Middle frontal gyrus (tissue), 1 donor: ENCODE measurements around the gene CPNE2.

Experiments used
- DNase-seq: peaks from one replicate; pipeline ENCODE4 v3.0.0-alpha.2; 2015; ENCODE audit warnings: low spot score; ENCODE audit errors: extremely low spot score

CPNE2 gene

DNA sequence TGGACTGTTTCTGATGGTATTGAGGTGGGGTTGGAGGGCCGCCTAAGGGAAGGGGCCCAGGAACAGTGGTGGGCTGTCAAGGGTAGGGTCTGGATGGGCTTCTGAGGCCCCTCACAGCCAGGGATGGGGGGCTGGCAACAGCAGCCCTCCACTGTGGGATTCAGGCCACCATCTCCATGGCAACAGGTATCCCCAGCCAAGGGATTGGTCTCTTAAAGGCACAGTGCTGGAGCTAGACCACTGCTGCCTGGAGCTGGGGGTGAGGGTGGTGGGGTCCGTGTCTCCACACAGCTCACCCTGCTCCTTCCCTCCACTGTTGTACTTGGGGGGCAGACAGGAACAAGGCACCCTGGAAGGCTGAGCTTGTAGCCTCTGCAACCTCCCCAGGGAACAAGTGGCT lies 51.6 kb downstream of the CPNE2 start:
- no peak for DNase-seq

DNA sequence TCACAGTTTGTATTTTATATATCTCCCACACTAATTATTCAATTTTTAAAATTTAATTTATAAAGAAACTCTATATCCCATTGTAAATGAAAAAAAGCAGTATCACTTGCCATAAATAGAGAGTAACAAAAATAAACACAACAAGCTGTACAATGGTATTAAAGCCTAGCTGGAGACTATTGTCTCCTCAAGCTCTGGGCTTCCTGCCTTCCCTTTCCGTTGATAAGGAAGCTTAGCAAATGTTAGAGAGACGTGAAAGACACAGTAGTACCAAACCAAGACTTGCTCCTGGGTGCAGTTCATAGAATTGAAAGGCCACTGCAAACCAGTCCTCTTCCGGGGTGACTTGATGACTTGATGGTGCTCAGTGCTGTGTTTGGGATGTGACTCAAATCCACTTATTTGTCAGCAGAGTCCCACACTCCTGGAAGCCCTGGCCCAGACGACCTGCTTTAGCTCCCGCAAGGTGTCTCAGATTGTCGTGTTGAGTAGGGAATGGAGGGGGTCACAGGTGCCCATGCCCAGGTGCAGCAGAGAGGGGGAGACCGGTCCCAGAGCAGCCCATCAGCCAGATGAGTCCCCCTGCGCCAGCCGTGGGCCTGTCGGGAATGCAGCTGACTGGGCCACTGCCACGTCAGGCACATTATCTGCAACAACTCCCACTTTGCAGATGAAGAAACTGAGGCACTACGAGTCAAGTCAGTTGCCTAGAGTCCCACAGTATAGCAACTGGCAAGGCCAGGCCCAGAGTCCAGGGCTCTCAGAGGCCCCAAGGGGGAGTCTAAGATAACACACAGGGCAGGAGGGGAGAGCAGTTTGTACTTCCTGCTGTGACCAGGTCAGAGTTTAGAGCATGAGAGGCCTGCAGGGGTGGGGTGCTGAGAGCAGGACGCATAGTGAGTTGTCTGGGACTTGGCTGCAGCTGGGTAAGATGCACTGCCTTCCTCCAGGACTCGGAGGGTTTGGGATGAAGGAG lies 53.0 kb downstream of the CPNE2 start:
- DNase-seq = no peak

DNA sequence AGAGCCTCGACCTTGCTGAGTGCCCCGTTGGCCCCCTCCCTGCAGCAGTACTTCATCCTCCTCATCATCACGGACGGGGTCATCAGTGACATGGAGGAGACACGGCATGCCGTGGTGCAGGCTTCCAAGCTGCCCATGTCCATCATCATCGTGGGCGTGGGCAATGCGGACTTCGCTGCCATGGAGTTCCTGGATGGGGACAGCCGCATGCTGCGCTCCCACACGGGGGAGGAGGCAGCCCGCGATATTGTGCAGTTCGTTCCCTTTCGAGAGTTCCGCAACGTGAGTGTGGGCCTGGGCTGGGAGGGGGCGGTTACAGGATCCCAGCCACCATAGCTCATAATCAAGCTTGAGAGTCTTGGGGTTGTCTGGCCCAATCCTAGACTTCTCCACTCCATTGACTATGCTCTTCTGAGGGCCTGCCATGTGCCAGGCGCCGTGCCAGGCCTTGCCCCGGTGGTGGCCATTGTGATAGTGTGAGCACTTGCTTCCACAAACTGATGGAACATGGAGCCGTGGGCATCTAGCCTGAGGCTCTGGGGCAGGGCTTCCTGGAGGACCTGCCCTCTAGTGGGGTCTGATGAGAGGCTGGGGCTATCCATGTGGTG lies 53.8 kb downstream of the CPNE2 start:
- no peak for DNase-seq

DNA sequence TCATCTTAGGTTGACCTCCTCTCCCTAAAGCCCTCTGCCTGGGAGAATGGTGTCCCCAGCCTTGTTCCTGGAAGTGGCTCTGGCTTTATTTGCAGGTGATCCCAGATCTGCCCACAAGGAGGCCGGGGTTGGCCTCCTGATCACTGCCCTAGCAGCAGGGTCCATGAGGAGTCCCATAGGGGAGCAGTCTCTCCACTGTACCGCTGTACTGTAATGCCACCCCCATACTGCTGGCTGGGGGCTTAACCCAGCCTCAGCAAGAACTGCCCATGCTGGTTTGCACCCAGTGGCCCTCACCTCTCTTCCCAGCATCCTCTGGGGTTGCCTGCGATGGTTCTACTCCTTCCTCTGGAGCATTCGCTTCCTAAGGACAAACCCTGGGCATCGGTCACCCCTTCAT lies 54.4 kb downstream of the CPNE2 start:
- DNase-seq = no peak

DNA sequence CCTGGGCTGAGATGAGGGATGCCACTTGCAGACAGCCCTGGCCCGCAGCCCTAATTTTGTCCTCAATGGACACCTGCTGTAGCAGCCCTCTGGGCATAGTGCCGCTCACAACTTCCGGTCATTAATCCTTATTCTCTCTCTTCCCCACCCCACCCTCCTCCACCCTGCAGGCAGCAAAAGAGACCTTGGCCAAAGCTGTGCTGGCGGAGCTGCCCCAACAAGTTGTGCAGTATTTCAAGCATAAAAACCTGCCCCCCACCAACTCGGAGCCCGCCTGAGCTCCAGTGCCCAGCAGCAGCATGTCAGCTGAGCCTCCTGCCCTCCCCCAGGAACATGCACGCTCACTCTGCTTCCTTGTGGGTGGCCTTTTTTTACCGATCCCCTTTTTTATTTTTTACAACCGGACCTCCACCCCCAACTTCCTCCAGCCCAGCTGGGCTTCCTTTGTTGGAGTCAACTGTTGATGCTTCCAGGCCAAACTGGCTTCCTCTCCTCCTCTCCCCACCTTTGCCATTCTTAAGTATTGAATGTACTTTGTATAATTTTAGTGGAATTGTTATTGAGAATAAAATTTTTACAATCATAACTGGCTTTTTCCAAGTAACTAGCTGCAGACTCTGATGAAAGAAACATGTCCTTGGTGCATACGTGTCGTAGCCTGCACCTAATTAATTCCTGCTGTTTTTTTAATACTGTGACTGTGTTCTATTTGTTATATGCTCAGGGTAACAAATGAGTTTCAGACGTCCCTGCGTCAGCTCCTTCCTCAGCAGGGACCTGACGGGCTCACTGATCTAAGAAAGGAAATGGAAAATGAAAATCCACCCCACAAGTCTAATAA lies 55.2 kb downstream of the CPNE2 start:
- DNase-seq = no peak

DNA sequence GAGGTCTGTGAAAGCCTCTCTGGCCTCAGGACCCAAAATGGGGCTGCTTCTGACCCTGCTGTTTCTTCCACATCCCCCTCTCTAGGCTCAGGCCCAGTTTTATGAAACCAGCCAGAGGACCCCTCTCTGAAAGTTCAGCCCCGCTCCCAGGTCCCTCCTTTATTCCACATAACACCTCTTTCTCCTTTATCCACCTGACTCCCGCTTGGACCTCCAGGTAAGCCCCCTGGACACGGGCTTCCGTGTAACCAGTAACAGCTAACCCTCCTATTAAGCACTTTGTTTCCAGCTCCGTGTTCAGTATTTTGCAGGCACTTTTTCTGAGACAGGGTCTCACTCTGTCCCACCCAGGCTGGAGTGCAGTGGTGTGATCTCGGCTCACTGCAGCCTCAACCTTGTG lies 56.1 kb downstream of the CPNE2 start:
- DNase-seq = no peak

DNA sequence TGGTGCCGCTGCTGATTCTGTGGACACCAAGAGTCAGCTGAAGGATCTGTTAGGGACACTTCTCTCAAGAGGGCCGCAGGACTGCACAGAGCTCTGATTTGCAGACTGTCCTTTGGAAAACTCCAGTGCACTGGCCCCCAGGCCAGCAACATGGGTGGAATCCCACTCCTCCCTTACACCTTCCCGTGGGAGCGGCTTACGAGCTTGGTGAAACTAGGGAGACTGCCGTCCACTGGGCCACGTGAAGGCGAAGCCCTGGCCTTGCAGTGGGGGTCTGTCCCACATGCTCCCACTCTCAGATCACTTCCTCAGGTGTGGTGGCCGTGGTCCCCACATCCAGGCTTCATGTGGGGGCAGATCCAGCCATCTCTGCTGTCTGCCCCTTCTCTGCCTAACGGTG lies 57.0 kb downstream of the CPNE2 start:
- no peak for DNase-seq

DNA sequence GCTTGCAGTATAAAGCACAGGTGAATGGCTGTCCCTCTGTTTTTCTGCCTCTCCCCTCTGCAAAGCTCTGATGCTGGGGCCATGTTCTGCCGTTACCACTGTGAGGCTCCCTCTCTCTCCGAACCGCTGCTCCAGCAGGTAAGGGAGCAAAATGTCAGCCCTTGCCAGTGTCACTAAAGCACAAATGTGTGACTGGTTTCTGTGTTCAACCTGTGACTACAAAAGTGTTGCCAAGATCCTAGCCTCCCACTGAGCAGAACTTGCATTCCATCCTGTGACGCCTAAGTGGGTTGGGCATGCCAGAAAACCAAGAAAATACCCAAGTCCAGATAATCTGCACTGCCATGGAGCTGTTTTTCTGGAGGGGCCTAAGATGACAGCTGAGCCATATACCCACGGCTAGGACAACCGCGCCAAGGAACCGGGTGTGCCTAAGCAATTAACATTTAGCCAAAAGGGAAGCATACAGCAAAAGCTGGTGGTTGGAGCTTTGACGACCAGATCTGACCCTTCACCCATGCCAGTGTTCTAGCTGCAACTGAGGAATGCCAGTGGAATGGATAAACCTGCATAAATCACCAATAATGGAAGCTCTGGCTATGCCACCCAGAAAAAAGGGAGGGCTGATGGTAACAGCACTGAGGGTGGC lies 58.4 kb downstream of the CPNE2 start:
- no peak for DNase-seq

DNA sequence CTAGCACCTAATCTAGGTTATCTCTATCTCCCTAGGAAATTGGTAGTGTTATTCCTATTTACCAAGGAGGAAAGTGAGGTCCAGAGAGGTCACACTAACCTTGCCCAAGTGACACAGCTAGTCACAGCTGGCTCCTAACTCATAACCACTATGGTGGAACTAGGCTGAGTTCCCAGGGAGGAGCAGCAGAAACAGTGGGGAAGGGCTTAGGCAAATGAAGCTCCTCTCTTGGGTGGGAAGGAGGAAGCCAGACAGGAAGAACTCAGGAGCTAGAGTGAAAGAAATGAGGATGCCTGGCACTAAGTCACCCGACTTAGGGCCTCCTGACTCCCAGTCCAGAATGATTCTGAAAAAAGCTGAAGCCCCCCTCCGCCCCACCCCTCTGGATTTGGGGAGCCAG lies 59.0 kb downstream of the CPNE2 start:
- no peak for DNase-seq

DNA sequence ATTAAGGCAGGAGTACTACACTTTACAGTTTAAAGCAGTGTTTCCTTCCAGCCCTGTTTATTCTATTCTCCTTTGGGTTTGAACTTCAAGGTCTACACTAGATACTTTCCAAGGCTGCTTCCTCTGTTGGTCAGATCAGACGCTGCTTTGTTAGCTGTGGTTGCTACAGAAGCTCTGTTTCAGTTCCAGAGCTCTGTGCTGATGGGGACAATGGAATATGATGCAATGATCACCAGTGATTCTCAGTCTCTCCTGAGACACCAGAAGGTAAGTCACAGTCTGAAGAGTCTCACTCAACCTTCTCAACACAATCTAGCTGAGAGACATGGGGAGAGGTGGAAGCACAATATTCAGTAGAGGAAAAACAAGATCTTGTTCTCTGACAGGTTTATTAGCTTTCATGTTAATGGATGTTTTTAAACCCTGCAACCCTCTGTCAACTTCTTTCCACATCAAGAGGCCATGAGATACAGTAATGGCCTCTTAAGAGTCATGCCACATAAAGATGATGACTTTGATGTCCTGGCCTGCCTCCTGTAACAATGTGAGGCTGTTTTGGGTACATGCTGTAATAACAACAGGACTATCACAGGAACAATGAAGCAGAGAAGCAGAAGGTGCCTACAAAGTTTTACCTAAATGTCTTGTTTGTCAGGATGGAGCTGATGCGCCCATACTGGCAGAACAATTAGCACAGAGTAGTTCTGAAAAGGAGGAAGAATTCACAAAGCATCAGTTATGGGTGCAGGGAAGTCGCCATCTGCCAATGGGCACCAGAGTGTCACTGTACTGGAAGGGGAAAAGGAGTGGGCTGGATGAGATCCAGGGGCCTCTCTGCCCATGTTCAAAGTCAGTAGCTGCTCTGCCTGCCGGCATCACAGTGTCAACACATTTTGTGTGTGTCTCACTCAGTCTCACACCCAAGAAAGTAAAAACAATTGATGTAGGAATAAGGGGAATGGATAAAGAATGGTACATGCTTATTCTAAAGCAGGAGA lies 60.0 kb downstream of the CPNE2 start:
- no peak for DNase-seq

DNA sequence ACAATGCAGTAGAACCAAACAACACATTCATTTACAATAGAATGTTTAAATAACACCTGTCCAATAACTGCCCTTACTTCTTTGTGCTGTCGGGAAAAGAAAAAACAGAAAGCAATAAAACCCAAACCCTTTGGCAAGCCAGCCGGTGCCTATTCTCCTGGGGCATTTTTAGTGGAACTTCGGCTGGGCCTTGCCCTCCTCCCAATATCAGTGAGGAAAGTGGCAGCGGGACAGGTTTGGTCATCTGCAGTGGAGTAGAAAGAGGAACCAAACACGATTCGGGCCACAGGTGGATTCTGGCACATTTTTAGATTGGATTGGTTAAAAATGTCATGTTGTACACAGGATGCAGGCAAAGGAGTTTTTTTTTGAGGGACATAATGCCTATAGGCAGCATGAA lies 61.5 kb downstream of the CPNE2 start:
- DNase-seq = no peak

DNA sequence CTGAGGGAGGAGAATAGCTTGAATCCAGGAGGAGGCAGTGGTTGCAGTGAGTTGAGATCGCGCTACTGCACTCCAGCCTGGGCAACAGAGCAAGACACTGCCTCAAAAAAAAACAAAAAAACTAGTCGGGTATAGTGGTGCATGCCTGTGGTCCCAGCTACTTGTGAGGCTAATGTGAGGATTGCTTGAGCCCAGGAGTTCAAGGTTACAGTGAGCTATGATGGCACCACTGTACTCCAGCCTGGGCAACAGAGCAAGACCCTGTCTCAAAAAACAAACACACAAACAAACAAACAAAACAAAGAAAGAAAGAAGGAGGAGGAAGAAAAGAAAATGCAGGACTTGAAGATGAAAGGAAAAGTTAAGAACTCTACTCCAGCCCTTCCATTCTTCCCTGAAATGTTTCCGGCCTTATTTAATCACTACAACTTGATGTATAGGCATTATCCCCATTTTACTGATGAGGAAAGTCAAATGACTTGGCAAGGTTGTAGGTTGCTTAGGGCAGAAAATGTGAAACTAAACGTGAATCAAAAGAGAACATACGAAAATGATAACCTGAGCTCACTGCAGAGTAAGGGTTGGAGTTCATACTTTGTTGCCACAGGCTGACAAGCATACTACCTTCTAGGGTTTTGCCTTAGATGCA lies 63.4 kb downstream of the CPNE2 start:
- DNase-seq = no peak

DNA sequence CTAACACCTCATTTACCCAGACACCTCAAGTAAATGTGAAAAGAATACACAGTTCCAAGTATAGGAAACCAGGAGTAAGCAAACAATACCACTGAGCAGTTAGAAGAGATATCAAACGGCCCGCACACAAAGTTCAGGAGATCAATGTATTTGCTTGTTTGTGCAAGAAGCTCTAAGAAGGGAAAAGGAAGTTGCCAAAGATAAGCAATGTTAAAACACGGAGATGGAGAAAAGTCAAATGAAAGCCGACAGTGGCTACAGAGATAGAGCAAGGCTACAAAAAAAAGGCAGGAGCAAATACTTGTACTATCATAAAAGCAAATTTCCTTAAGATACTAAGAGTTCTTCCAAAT lies 63.9 kb downstream of the CPNE2 start:
- no peak for DNase-seq

DNA sequence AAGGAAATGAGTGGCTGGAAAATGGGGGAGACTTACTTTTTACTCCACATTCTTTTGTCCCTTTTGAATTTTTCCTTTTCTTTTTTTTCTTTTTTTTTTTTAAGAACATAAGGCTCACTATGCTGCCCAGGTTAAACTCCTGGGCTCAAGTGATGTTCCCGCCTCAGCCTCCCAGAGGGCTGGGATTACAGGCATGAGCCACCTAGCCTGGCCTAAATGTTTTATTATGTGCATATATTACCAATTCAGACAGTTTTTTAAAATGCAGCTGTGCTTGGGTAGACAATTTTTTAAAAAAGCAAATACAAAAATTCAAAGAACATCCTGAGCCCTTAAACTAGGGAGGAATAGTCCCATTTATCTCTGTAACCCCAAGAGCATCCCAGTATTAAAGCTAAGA lies 65.2 kb downstream of the CPNE2 start:
- no peak for DNase-seq

DNA sequence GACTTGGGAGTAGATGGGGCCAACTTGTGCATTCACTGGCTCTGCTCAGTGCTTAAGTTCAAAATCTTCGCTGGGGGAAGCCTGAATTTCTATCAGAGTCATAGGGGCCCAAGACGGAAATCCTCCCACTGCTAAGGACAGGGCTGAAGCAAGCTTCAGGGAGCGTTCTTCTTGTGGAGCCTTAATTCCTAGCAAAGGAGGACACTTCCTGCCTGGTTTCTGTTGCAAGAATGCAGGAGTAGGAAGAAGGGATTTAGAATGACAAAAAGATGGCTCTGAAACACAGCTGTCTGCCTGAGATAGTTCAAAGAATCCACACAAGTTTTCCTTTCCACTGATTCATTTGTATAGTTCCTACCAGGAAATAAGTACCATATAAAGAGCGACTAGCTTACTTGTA lies 67.1 kb downstream of the CPNE2 start:
- DNase-seq = no peak

DNA sequence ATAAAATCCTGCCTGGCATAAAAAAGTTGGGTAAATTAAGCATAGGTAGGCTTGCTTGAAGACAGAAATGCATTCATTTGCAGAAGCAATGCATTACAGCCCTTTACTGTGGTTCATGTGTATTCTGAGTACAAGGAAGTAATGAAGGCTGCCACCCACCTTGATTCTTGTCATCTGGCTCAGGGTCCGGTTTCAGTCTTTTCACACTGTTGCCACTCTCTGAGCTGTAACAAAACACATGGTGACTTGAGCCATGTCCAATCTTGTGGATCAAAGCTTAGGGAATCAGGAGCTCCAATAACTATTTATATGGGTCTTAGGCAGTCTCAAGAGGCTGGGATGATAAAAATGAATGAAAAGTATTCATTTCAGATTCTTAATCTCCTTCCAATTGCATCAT lies 71.5 kb downstream of the CPNE2 start:
- DNase-seq = no peak

DNA sequence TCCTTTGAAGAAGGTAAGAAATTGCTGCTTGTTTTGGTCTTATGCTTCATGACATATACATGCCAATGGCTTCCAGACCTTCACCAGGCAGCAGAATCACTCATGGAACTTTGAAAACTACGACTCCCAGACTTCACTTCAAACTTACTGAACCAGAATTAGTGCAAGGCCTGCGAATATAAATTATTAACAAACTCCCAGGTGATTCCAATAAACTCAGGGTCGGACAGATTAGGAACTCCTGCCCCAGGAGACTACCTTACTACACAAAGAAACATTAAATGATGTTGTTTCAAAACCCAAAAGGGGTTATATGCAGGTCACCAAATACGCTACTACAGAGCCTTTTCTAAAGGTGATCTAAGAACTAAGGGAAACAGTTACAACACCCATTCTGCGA lies 73.1 kb downstream of the CPNE2 start:
- DNase-seq = no peak

DNA sequence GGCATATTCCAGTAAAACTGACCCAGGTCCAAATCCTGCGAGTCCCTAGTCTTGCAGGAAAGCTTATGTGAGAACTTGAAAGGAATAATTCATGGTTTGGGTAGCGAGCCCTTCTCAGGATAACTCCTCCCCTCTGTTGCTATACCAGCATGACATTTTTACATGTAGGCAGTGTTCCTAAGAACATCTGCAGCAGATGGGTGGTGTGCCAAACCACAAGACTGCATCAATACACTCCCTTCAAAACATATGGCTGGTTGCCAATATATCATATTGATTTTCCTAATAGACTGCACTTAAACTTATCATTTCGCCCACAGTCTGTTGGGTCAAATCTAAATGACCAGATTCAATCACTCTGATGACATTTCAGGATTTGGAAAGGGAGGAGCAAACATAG lies 73.6 kb downstream of the CPNE2 start:
- no peak for DNase-seq

DNA sequence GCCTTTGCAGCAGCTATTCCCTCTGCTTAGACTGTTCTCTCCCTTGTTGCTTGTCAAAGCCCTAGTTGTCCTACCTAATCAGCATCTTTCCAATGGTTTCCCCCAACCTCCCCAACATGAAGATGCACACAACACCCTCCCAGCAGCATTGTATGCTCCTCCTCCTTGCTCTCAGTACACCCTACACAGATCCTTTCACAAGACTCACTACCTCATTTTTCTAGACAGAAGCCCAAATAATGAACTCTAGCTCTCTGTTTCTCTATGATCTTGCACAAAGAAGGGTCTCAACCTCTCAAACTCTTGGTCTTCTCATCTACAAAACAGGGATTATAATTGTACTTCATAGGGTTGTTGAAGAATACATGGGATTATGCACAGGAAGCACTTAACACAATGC lies 74.1 kb downstream of the CPNE2 start:
- no peak for DNase-seq

DNA sequence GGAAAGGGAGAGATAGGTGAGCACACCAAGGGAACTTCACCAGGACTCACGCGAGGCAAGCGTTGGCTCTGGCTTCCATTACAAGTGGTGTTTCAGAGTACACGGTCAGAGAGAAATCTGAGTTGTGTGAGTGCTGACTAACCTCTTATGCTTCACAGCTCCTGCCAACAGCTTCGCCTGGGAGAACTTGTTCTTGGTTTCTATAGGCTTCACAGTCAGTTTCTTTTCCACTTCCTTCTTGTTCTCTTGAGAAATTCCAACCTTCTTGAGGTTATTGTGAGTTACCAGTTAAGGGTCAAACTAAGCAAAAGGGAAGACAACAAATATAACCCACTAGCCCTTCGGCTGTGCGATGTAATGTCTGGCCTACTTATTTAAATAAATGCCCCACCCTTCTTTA lies 74.6 kb downstream of the CPNE2 start:
- no peak for DNase-seq
